Measurements from ENCODE around the gene NLGN1.

The NLGN1 gene

GRCh38 chr3:173568623-173569022 lies 171.1 kb downstream of the NLGN1 start:
- TF ChIP-seq CSRNP3 (CRISPR knock-in tag; IDR thresholded peaks at IDR 0.05), result no peak
- no peak for TF ChIP-seq SNAI2 (CRISPR knock-in tag; IDR thresholded peaks at IDR 0.05)
- TF ChIP-seq CREB5 (CRISPR knock-in tag; IDR thresholded peaks at IDR 0.05; ENCODE audit: low read depth), result no peak
- no peak for TF ChIP-seq ISL1 (CRISPR knock-in tag; IDR thresholded peaks at IDR 0.05)
- no peak for TF ChIP-seq POU6F1 (CRISPR knock-in tag; IDR thresholded peaks at IDR 0.05; ENCODE audit: borderline replicate concordance, low read depth)
- ATAC-seq, result no peak

GRCh38 chr3:173583496-173583895 lies 186.0 kb downstream of the NLGN1 start:
- no peak for TF ChIP-seq TSHZ2 (CRISPR knock-in tag; IDR thresholded peaks at IDR 0.05)
- TF ChIP-seq OSR1 (CRISPR knock-in tag; IDR thresholded peaks at IDR 0.05), result no peak
- no peak for TF ChIP-seq CSRNP3 (CRISPR knock-in tag; IDR thresholded peaks at IDR 0.05)
- no peak for TF ChIP-seq CSDC2 (CRISPR knock-in tag; IDR thresholded peaks at IDR 0.05)
- TF ChIP-seq BACH2 (CRISPR knock-in tag; IDR thresholded peaks at IDR 0.05; ENCODE audit: borderline replicate concordance), result no peak
- TF ChIP-seq ZC3H10 (CRISPR knock-in tag; IDR thresholded peaks at IDR 0.05), result no peak
- no peak for TF ChIP-seq ISL1 (CRISPR knock-in tag; IDR thresholded peaks at IDR 0.05)
- TF ChIP-seq ESRRG (CRISPR knock-in tag; IDR thresholded peaks at IDR 0.05), result no peak
- no peak for TF ChIP-seq RARB (CRISPR knock-in tag; IDR thresholded peaks at IDR 0.05)
- no peak for TF ChIP-seq TCF4 (CRISPR knock-in tag; IDR thresholded peaks at IDR 0.05; ENCODE audit: borderline replicate concordance)
- no peak for TF ChIP-seq ZNF565 (CRISPR knock-in tag; conservative IDR thresholded peaks at IDR 0.05; ENCODE audit: low read depth)
- TF ChIP-seq ARNTL (CRISPR knock-in tag; IDR thresholded peaks at IDR 0.05; ENCODE audit: borderline replicate concordance, low read depth), result no peak
- no peak for TF ChIP-seq ZFP30 (CRISPR knock-in tag; IDR thresholded peaks at IDR 0.05)
- no peak for ATAC-seq

GRCh38 chr3:173584093-173584837 lies 186.7 kb downstream of the NLGN1 start:
- no peak for TF ChIP-seq TCF4 (CRISPR knock-in tag; IDR thresholded peaks at IDR 0.05; ENCODE audit: borderline replicate concordance)
- TF ChIP-seq TOX (CRISPR knock-in tag; IDR thresholded peaks at IDR 0.05; ENCODE audit: borderline replicate concordance), result no peak
- no peak for TF ChIP-seq ZNF70 (CRISPR knock-in tag; IDR thresholded peaks at IDR 0.05)
- no peak for TF ChIP-seq OSR1 (CRISPR knock-in tag; IDR thresholded peaks at IDR 0.05)
- TF ChIP-seq SNAI2 (CRISPR knock-in tag; IDR thresholded peaks at IDR 0.05), result no peak
- TF ChIP-seq ZNF565 (CRISPR knock-in tag; conservative IDR thresholded peaks at IDR 0.05; ENCODE audit: low read depth), result no peak
- TF ChIP-seq ZFP30 (CRISPR knock-in tag; IDR thresholded peaks at IDR 0.05), result no peak
- TF ChIP-seq RARB (CRISPR knock-in tag; IDR thresholded peaks at IDR 0.05), result no peak
- TF ChIP-seq BACH2 (CRISPR knock-in tag; IDR thresholded peaks at IDR 0.05; ENCODE audit: borderline replicate concordance), result no peak
- TF ChIP-seq ISL1 (CRISPR knock-in tag; IDR thresholded peaks at IDR 0.05), result no peak
- no peak for TF ChIP-seq CSRNP3 (CRISPR knock-in tag; IDR thresholded peaks at IDR 0.05)
- no peak for TF ChIP-seq ZNF8 (CRISPR knock-in tag; IDR thresholded peaks at IDR 0.05)
- no peak for TF ChIP-seq ARNTL (CRISPR knock-in tag; IDR thresholded peaks at IDR 0.05; ENCODE audit: borderline replicate concordance, low read depth)
- TF ChIP-seq PPARA (CRISPR knock-in tag; IDR thresholded peaks at IDR 0.05; ENCODE audit: borderline replicate concordance), result no peak
- no peak for TF ChIP-seq POU6F1 (CRISPR knock-in tag; IDR thresholded peaks at IDR 0.05; ENCODE audit: borderline replicate concordance, low read depth)
- no peak for TF ChIP-seq ZC3H10 (CRISPR knock-in tag; IDR thresholded peaks at IDR 0.05)
- no peak for TF ChIP-seq ZFP3 (CRISPR knock-in tag; IDR thresholded peaks at IDR 0.05)
- no peak for TF ChIP-seq CSDC2 (CRISPR knock-in tag; IDR thresholded peaks at IDR 0.05)
- no peak for TF ChIP-seq GLIS3 (CRISPR knock-in tag; IDR thresholded peaks at IDR 0.05)
- no peak for TF ChIP-seq CREB5 (CRISPR knock-in tag; IDR thresholded peaks at IDR 0.05; ENCODE audit: low read depth)
- peak; percentile 51 for ATAC-seq

Data from SK-N-SH treated with all-trans-retinoic acid at 6 μM for 48 hours (cell line).